WTC11 (cell line): ENCODE data around the gene ADCY3. TPM values are rescaled to one million over a fixed set of nuclear protein-coding genes. Genes with fewer than 3 reads are reported as not detected.

Experiments used
- ATAC-seq: fragments of 200-7000 bp; cut with Tn5 transposase; 2 replicates; pipeline ENCODE4 v1.10.0; 2021; ENCODE audit warnings: mild to moderate bottlenecking, moderate library complexity
- CTCF ChIA-PET: fragments of 300-600 bp; sonication (Branson Sonifier 250); formaldehyde crosslinking; loops from one replicate; lab custom pipeline; 2021; ENCODE audit warnings: antibody characterized with exemption; lab: Charles Lee
- POLR2A ChIA-PET: fragments of 350-600 bp; sonication (Branson Sonifier 250); formaldehyde crosslinking; loops from one replicate; lab custom pipeline; 2021; ENCODE audit warnings: antibody characterized with exemption; lab: Charles Lee
- DNase-seq: peaks from one replicate; pipeline ENCODE4 v3.0.0; 2021; ENCODE audit warnings: low spot score
- H3K27ac Mint-ChIP-seq: 2 replicates; pipeline ENCODE4 v1.8.0; 2021; ENCODE audit warnings: mixed read lengths
- H3K27me3 Mint-ChIP-seq: 2 replicates; pipeline ENCODE4 v1.8.0; 2021; ENCODE audit warnings: low read depth, mild to moderate bottlenecking, moderate library complexity, mixed read lengths
- H3K36me3 Mint-ChIP-seq: 2 replicates; pipeline ENCODE4 v1.8.0; 2021; ENCODE audit warnings: mixed read lengths
- H3K4me1 Mint-ChIP-seq: 2 replicates; pipeline ENCODE4 v1.8.0; 2022; ENCODE audit warnings: mixed read lengths
- H3K4me3 Mint-ChIP-seq: 2 replicates; pipeline ENCODE4 v1.8.0; 2021; ENCODE audit warnings: mild to moderate bottlenecking, moderate library complexity, mixed read lengths
- H3K9me3 Mint-ChIP-seq: 2 replicates; pipeline ENCODE4 v1.8.0; 2021; ENCODE audit warnings: mixed read lengths
- MYBL2 ChIP-seq: sonication (generic); formaldehyde crosslinking; IDR thresholded peaks from 2 replicates; pipeline ENCODE4 v1.8.1; 2023; ENCODE audit warnings: mild to moderate bottlenecking, moderate library complexity, missing genetic modification reagents
- NR2C2 ChIP-seq: sonication (generic); formaldehyde crosslinking; IDR thresholded peaks from 2 replicates; pipeline ENCODE4 v1.8.0; 2022; ENCODE audit warnings: mild to moderate bottlenecking, missing genetic modification reagents
- SOX15 ChIP-seq: fragments of 250-450 bp; sonication (Bioruptor Pico); IDR thresholded peaks from 2 replicates; pipeline ENCODE4 v1.9.0; 2021; ENCODE audit warnings: mild to moderate bottlenecking
- SP1 ChIP-seq: sonication (generic); formaldehyde crosslinking; conservative IDR thresholded peaks from 2 replicates; pipeline ENCODE4 v1.8.1; 2022; ENCODE audit warnings: missing genetic modification reagents
- TEAD4 ChIP-seq: sonication (generic); formaldehyde crosslinking; IDR thresholded peaks from 2 replicates; pipeline ENCODE4 v1.8.0; 2022; ENCODE audit warnings: mild to moderate bottlenecking, missing genetic modification reagents
- ZBTB21 ChIP-seq: sonication (generic); formaldehyde crosslinking; IDR thresholded peaks from 2 replicates; pipeline ENCODE4 v1.8.1; 2023; ENCODE audit warnings: mild to moderate bottlenecking, missing genetic modification reagents, borderline replicate concordance
- ZNF121 ChIP-seq: sonication (generic); formaldehyde crosslinking; IDR thresholded peaks from 2 replicates; pipeline ENCODE4 v1.8.0; 2023; ENCODE audit warnings: missing genetic modification reagents
- total RNA-seq: library from RNA; stranded (reverse); gene quantifications from 3 replicates; pipeline ENCODE4 v1.2.3, GENCODE V29; 2021
- TF ChIP-seq, protein P1 (sequence below): fragments of 250-450 bp; sonication (Bioruptor Pico); IDR thresholded peaks from 2 replicates; pipeline ENCODE4 v2.1.2; 2022; ENCODE audit warnings: mild to moderate bottlenecking, moderate library complexity
- TF ChIP-seq, protein P2 (sequence below): sonication (generic); formaldehyde crosslinking; IDR thresholded peaks from 2 replicates; pipeline ENCODE4 v1.8.0; 2022; ENCODE audit warnings: mild to moderate bottlenecking, missing genetic modification reagents
- TF ChIP-seq, protein P3 (sequence below): fragments of 250-450 bp; sonication (Bioruptor Pico); IDR thresholded peaks from 2 replicates; pipeline ENCODE4 v1.9.0; 2021; ENCODE audit warnings: mild to moderate bottlenecking, borderline replicate concordance
- TF ChIP-seq, protein P4 (sequence below): sonication (generic); formaldehyde crosslinking; IDR thresholded peaks from 2 replicates; pipeline ENCODE4 v1.8.1; 2023; ENCODE audit warnings: mild to moderate bottlenecking, missing genetic modification reagents, borderline replicate concordance
- TF ChIP-seq, protein P5 (sequence below): sonication (generic); formaldehyde crosslinking; IDR thresholded peaks from 2 replicates; pipeline ENCODE4 v1.8.1; 2023; ENCODE audit warnings: mild to moderate bottlenecking, missing genetic modification reagents
- TF ChIP-seq, protein P6 (sequence below): fragments of 250-450 bp; sonication (Bioruptor Pico); IDR thresholded peaks from 2 replicates; pipeline ENCODE4 v1.9.0; 2021; ENCODE audit warnings: moderate library complexity, mild to moderate bottlenecking, inconsistent platforms, borderline replicate concordance
- TF ChIP-seq, protein P7 (sequence below): sonication (generic); formaldehyde crosslinking; IDR thresholded peaks from 2 replicates; pipeline ENCODE4 v1.8.1; 2023; ENCODE audit warnings: mild to moderate bottlenecking, missing genetic modification reagents, moderate library complexity
- TF ChIP-seq, protein P8 (sequence below): sonication (generic); formaldehyde crosslinking; IDR thresholded peaks from 2 replicates; pipeline ENCODE4 v1.8.0; 2022; ENCODE audit warnings: mild to moderate bottlenecking, missing genetic modification reagents

The ADCY3 gene
- total RNA-seq, 1 experiment from 2014 or later: 37.1 TPM

DNA sequence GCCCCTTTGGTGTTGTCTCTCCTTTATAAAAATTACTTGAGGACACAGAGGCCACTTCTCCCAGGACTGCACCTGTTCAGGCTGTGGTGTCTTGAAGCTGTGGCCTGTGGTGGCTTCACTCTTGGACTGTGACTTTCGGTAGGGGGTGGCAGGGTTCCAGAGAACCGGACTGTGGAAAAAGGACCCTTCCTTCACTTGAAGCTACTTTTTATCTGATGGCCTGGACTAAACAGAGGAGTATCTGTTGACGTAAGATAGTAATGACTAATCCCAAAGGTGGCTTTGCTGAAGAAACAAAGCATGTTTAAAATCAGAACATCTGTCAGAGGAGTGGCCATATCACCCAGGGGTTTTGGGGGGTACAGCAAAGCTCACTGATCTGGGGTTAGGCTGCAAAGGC is 66.0 kb downstream of the ADCY3 start:
- Mint-ChIP-seq H3K9me3 (peaks cover 8% of the 10 kb centered on the region; the same call in 1 of the 2 replicates), H3K4me1 (no peaks in the 10 kb centered on the region), H3K27me3 (no peaks in the 10 kb centered on the region), H3K4me3 (no peak overlapping the region), H3K36me3 (peaks cover 9% of the 10 kb centered on the region), H3K27ac (no peak overlapping the region)
- DNase-seq (no peak), ATAC-seq (no peak)
- TF ChIP-seq, protein P1, sequence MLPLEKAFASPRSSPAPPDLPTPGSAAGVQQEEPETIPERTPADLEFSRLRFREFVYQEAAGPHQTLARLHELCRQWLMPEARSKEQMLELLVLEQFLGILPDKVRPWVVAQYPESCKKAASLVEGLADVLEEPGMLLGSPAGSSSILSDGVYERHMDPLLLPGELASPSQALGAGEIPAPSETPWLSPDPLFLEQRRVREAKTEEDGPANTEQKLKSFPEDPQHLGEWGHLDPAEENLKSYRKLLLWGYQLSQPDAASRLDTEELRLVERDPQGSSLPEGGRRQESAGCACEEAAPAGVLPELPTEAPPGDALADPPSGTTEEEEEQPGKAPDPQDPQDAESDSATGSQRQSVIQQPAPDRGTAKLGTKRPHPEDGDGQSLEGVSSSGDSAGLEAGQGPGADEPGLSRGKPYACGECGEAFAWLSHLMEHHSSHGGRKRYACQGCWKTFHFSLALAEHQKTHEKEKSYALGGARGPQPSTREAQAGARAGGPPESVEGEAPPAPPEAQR (CRISPR knock-in tag): no peak
- TF ChIP-seq, protein P2, sequence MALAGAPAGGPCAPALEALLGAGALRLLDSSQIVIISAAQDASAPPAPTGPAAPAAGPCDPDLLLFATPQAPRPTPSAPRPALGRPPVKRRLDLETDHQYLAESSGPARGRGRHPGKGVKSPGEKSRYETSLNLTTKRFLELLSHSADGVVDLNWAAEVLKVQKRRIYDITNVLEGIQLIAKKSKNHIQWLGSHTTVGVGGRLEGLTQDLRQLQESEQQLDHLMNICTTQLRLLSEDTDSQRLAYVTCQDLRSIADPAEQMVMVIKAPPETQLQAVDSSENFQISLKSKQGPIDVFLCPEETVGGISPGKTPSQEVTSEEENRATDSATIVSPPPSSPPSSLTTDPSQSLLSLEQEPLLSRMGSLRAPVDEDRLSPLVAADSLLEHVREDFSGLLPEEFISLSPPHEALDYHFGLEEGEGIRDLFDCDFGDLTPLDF (CRISPR knock-in tag): no peak
- TF ChIP-seq, protein P3, sequence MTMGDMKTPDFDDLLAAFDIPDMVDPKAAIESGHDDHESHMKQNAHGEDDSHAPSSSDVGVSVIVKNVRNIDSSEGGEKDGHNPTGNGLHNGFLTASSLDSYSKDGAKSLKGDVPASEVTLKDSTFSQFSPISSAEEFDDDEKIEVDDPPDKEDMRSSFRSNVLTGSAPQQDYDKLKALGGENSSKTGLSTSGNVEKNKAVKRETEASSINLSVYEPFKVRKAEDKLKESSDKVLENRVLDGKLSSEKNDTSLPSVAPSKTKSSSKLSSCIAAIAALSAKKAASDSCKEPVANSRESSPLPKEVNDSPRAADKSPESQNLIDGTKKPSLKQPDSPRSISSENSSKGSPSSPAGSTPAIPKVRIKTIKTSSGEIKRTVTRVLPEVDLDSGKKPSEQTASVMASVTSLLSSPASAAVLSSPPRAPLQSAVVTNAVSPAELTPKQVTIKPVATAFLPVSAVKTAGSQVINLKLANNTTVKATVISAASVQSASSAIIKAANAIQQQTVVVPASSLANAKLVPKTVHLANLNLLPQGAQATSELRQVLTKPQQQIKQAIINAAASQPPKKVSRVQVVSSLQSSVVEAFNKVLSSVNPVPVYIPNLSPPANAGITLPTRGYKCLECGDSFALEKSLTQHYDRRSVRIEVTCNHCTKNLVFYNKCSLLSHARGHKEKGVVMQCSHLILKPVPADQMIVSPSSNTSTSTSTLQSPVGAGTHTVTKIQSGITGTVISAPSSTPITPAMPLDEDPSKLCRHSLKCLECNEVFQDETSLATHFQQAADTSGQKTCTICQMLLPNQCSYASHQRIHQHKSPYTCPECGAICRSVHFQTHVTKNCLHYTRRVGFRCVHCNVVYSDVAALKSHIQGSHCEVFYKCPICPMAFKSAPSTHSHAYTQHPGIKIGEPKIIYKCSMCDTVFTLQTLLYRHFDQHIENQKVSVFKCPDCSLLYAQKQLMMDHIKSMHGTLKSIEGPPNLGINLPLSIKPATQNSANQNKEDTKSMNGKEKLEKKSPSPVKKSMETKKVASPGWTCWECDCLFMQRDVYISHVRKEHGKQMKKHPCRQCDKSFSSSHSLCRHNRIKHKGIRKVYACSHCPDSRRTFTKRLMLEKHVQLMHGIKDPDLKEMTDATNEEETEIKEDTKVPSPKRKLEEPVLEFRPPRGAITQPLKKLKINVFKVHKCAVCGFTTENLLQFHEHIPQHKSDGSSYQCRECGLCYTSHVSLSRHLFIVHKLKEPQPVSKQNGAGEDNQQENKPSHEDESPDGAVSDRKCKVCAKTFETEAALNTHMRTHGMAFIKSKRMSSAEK (CRISPR knock-in tag): no peak
- TF ChIP-seq, protein P4, sequence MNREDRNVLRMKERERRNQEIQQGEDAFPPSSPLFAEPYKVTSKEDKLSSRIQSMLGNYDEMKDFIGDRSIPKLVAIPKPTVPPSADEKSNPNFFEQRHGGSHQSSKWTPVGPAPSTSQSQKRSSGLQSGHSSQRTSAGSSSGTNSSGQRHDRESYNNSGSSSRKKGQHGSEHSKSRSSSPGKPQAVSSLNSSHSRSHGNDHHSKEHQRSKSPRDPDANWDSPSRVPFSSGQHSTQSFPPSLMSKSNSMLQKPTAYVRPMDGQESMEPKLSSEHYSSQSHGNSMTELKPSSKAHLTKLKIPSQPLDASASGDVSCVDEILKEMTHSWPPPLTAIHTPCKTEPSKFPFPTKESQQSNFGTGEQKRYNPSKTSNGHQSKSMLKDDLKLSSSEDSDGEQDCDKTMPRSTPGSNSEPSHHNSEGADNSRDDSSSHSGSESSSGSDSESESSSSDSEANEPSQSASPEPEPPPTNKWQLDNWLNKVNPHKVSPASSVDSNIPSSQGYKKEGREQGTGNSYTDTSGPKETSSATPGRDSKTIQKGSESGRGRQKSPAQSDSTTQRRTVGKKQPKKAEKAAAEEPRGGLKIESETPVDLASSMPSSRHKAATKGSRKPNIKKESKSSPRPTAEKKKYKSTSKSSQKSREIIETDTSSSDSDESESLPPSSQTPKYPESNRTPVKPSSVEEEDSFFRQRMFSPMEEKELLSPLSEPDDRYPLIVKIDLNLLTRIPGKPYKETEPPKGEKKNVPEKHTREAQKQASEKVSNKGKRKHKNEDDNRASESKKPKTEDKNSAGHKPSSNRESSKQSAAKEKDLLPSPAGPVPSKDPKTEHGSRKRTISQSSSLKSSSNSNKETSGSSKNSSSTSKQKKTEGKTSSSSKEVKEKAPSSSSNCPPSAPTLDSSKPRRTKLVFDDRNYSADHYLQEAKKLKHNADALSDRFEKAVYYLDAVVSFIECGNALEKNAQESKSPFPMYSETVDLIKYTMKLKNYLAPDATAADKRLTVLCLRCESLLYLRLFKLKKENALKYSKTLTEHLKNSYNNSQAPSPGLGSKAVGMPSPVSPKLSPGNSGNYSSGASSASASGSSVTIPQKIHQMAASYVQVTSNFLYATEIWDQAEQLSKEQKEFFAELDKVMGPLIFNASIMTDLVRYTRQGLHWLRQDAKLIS: no peak
- no peak for TF ChIP-seq NR2C2 (CRISPR knock-in tag)
- no peak for TF ChIP-seq MYBL2 (CRISPR knock-in tag)
- TF ChIP-seq TEAD4 (CRISPR knock-in tag): no peak
- TF ChIP-seq, protein P5, sequence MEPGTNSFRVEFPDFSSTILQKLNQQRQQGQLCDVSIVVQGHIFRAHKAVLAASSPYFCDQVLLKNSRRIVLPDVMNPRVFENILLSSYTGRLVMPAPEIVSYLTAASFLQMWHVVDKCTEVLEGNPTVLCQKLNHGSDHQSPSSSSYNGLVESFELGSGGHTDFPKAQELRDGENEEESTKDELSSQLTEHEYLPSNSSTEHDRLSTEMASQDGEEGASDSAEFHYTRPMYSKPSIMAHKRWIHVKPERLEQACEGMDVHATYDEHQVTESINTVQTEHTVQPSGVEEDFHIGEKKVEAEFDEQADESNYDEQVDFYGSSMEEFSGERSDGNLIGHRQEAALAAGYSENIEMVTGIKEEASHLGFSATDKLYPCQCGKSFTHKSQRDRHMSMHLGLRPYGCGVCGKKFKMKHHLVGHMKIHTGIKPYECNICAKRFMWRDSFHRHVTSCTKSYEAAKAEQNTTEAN (CRISPR knock-in tag): no peak
- no peak for TF ChIP-seq SOX15 (CRISPR knock-in tag)
- TF ChIP-seq, protein P6, sequence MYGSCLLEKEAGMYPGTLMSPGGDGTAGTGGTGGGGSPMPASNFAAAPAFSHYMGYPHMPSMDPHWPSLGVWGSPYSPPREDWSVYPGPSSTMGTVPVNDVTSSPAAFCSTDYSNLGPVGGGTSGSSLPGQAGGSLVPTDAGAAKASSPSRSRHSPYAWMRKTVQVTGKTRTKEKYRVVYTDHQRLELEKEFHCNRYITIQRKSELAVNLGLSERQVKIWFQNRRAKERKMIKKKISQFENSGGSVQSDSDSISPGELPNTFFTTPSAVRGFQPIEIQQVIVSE: no peak
- TF ChIP-seq, protein P7, sequence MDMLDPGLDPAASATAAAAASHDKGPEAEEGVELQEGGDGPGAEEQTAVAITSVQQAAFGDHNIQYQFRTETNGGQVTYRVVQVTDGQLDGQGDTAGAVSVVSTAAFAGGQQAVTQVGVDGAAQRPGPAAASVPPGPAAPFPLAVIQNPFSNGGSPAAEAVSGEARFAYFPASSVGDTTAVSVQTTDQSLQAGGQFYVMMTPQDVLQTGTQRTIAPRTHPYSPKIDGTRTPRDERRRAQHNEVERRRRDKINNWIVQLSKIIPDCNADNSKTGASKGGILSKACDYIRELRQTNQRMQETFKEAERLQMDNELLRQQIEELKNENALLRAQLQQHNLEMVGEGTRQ (CRISPR knock-in tag): no peak
- no peak for TF ChIP-seq ZNF121 (CRISPR knock-in tag)
- no peak for TF ChIP-seq SP1 (CRISPR knock-in tag)
- TF ChIP-seq, protein P8, sequence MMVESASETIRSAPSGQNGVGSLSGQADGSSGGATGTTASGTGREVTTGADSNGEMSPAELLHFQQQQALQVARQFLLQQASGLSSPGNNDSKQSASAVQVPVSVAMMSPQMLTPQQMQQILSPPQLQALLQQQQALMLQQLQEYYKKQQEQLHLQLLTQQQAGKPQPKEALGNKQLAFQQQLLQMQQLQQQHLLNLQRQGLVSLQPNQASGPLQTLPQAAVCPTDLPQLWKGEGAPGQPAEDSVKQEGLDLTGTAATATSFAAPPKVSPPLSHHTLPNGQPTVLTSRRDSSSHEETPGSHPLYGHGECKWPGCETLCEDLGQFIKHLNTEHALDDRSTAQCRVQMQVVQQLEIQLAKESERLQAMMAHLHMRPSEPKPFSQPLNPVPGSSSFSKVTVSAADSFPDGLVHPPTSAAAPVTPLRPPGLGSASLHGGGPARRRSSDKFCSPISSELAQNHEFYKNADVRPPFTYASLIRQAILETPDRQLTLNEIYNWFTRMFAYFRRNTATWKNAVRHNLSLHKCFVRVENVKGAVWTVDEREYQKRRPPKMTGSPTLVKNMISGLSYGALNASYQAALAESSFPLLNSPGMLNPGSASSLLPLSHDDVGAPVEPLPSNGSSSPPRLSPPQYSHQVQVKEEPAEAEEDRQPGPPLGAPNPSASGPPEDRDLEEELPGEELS (CRISPR knock-in tag): no peak
- no peak for TF ChIP-seq ZBTB21
- CTCF ChIA-PET: no interaction called here
- POLR2A ChIA-PET: no interaction called here
